GM12878 (cell line): ENCODE results near the gene UBL4A. TPM values are rescaled to one million over a fixed set of nuclear protein-coding genes. Genes with fewer than 3 reads are reported as not detected.

Source experiments
- ATAC-seq: fragments of 200-7000 bp; cut with Tn5 transposase; 3 replicates; pipeline ENCODE4 v1.9.1; 2020; ENCODE audit warnings: mild to moderate bottlenecking, moderate library complexity
- BruUV-seq: library from RNA; stranded (reverse); fragments of 400-500 nt; replicated peaks from 2 replicates; lab custom pipeline; 2021; lab: Mats Ljungman, UMichigan
- CTCF ChIA-PET: fragments of 300-600 bp; sonication (Branson Sonifier 250); formaldehyde crosslinking; extraction: SDS; loops from one replicate; lab custom pipeline; 2021; ENCODE audit warnings: inconsistent platforms; lab: Yijun Ruan, JAX
- POLR2A ChIA-PET: fragments of 350-600 bp; formaldehyde crosslinking; extraction: SDS; loops from one replicate; lab custom pipeline; 2021; ENCODE audit warnings: inconsistent platforms; lab: Charles Lee
- RAD21 ChIA-PET: fragments of 300-600 bp; sonication (Branson Sonifier 250); formaldehyde crosslinking; loops from one replicate; lab custom pipeline; 2023; ENCODE audit warnings: antibody characterized with exemption; ENCODE audit not compliant: unreplicated experiment; lab: Charles Lee
- SMC1A ChIA-PET: fragments of 300-600 bp; sonication (Branson Sonifier 250); formaldehyde crosslinking; loops from one replicate; lab custom pipeline; 2023; ENCODE audit not compliant: unreplicated experiment, uncharacterized antibody; lab: Charles Lee
- DNase-seq: peaks from one replicate; pipeline ENCODE4 v3.0.0-alpha.2; 2011; ENCODE audit warnings: low read depth, low spot score
- FAIRE-seq: peaks from 3 replicates; lab custom pipeline; 2011; peaks lifted over from hg19 to GRCh38; lab: Jason Lieb, UNC
- H2AFZ ChIP-seq: 2 replicates; pipeline ENCODE4 v1.6.0; 2011; ENCODE audit warnings: low read depth, low read length, control low read depth; ENCODE audit not compliant: control insufficient read depth
- H3K27ac ChIP-seq: 2 replicates; pipeline ENCODE4 v1.5.1; 2011; ENCODE audit warnings: control low read depth; ENCODE audit not compliant: control insufficient read depth, insufficient read depth
- H3K27me3 ChIP-seq, 2 experiments: replicated peaks in 1 of 2; 2 replicates each; pipeline versions ENCODE4 v1.6.0 to v1.6.1; 2011; ENCODE audit warnings: low read length in 1 of 2; ENCODE audit not compliant: control insufficient read depth in 2 of 2, insufficient read depth in 2 of 2
- H3K36me3 ChIP-seq, 2 experiments: 2 replicates each; pipeline ENCODE4 v1.5.1; 2011; ENCODE audit warnings: low read length in 1 of 2; ENCODE audit not compliant: control insufficient read depth in 2 of 2, insufficient read depth in 2 of 2
- H3K4me1 ChIP-seq: 2 replicates; pipeline ENCODE4 v1.6.1; 2011; ENCODE audit warnings: mild to moderate bottlenecking, low read length, moderate library complexity, mixed read lengths; ENCODE audit not compliant: control insufficient read depth, insufficient read depth
- H3K4me2 ChIP-seq: 2 replicates; pipeline ENCODE4 v1.6.0; 2011; ENCODE audit warnings: control low read depth; ENCODE audit not compliant: control insufficient read depth, insufficient read depth
- H3K4me3 ChIP-seq: fragments of 200-600 bp; sonication (generic); 2 replicates; pipeline ENCODE4 v1.5.1; 2016
- H3K79me2 ChIP-seq: 2 replicates; pipeline ENCODE4 v1.6.0; 2011; ENCODE audit warnings: low read length; ENCODE audit not compliant: control insufficient read depth, insufficient read depth
- H3K9ac ChIP-seq: 2 replicates; pipeline ENCODE4 v1.8.0; 2011; ENCODE audit warnings: low read length, control low read depth, mixed read lengths; ENCODE audit not compliant: control insufficient read depth, insufficient read depth
- H3K9me3 ChIP-seq: replicated peaks from 3 replicates; pipeline ENCODE4 v1.5.1; 2011; ENCODE audit warnings: mild to moderate bottlenecking, low read length; ENCODE audit not compliant: control insufficient read depth, insufficient read depth
- H4K20me1 ChIP-seq: 2 replicates; pipeline ENCODE4 v1.6.0; 2011; ENCODE audit not compliant: control insufficient read depth, insufficient read depth
- E4F1 ChIP-seq: fragments of 450-650 bp; IDR thresholded peaks from 2 replicates; pipeline ENCODE4 v1.6.1; 2018; ENCODE audit warnings: borderline replicate concordance, mild to moderate bottlenecking; ENCODE audit not compliant: partially characterized antibody
- HSF1 ChIP-seq: fragments of 150-350 bp; IDR thresholded peaks from 2 replicates; pipeline ENCODE4 v1.6.1; 2014; ENCODE audit warnings: mild to moderate bottlenecking, low read depth, low read length
- IKZF2 ChIP-seq, 2 experiments: fragments of 450-650 bp; IDR thresholded peaks; 2 replicates each; pipeline ENCODE4 v1.6.1; 2017; ENCODE audit warnings: mild to moderate bottlenecking in 2 of 2, moderate library complexity in 2 of 2
- KAT2A ChIP-seq: conservative IDR thresholded peaks from 2 replicates; pipeline ENCODE4 v1.6.1; 2011; ENCODE audit warnings: low read depth, low read length; ENCODE audit not compliant: control insufficient read depth
- MXI1 ChIP-seq: fragments of 150-350 bp; IDR thresholded peaks from 2 replicates; pipeline ENCODE4 v1.6.1; 2011; ENCODE audit warnings: low read depth, mild to moderate bottlenecking, inconsistent platforms, low read length, improper control_type of control experiment
- NFYA ChIP-seq: IDR thresholded peaks from 2 replicates; pipeline ENCODE4 v1.6.1; 2011; ENCODE audit warnings: low read depth, mild to moderate bottlenecking, low read length, improper control_type of control experiment, borderline replicate concordance
- NR2C1 ChIP-seq: fragments of 450-650 bp; IDR thresholded peaks from 2 replicates; pipeline ENCODE4 v1.6.1; 2017; ENCODE audit warnings: antibody characterized with exemption, mild to moderate bottlenecking, moderate library complexity
- PML ChIP-seq: IDR thresholded peaks from 2 replicates; pipeline ENCODE4 v1.6.1; 2012; ENCODE audit warnings: low read length, inconsistent platforms
- RB1 ChIP-seq: fragments of 450-650 bp; formaldehyde crosslinking; IDR thresholded peaks from 2 replicates; pipeline ENCODE4 v1.6.1; 2017; ENCODE audit warnings: mild to moderate bottlenecking, borderline replicate concordance
- SRF ChIP-seq, 2 experiments: IDR thresholded peaks; 2 replicates each; pipeline ENCODE4 v1.6.1; 2011; ENCODE audit warnings: low read depth in 2 of 2, low read length in 2 of 2, mild to moderate bottlenecking in 1 of 2, moderate library complexity in 1 of 2
- SUZ12 ChIP-seq: fragments of 200-600 bp; sonication (generic); IDR thresholded peaks from one replicate; pipeline ENCODE4 v1.6.1; 2018; ENCODE audit warnings: antibody characterized with exemption, mild to moderate bottlenecking; ENCODE audit not compliant: unreplicated experiment
- YBX1 ChIP-seq: fragments of 450-650 bp; IDR thresholded peaks from 2 replicates; pipeline ENCODE4 v1.6.1; 2016; ENCODE audit warnings: antibody characterized with exemption
- WGBS: methylation state at CpG from one replicate; pipeline ENCODE4 v1.1.6; 2016; ENCODE audit warnings: low lambda C conversion rate; ENCODE audit not compliant: insufficient replicate concordance, insufficient coverage; ENCODE audit errors: missing lambda C conversion rate; 5-methylcytosine and 5-hydroxymethylcytosine counted together
- in situ Hi-C: fragments of 300-500 bp; cut with MboI; formaldehyde crosslinking; loops from 9 replicates; pipeline ENCODE4 v1.14.3; 2018; ENCODE audit warnings: mixed read lengths
- intact Hi-C: fragments of 100-400 bp; cut with micrococcal nuclease; formaldehyde crosslinking; loops from one replicate; pipeline ENCODE4 v1.14.2; 2022; ENCODE audit not compliant: unreplicated experiment
- polyA plus RNA-seq, 11 experiments: library from polyadenylated mRNA; depleted of rRNA in 4 of 11; unstranded in 6 of 11; stranded (reverse) in 5 of 11; fragments of >200 nt; fragmentation: Nextera tagmentation in 4 of 11; fragmentation: Illumina TruSeq in 1 of 11; extraction: Ambion mirVana in 4 of 11; extraction: Trizol in 1 of 11; gene quantifications; 1 replicate in 1 of 11; 2 replicates in 10 of 11; pipeline versions ENCODE4 v1.2.1 to v1.2.3, GENCODE V29; 2011 to 2016; ENCODE audit warnings: inconsistent platforms in 2 of 11, missing spikeins in 2 of 11, low read depth in 1 of 11
- total RNA-seq, 4 experiments: library from RNA; depleted of rRNA in 3 of 4; stranded (reverse); fragments of >200 nt in 3 of 4; fragmentation: Illumina TruSeq in 1 of 4; extraction: Trizol in 1 of 4; gene quantifications; 2 replicates each; pipeline versions ENCODE4 v1.2.1 to v1.2.3, GENCODE V29; 2013 to 2021

The UBL4A gene
- total and polyA plus RNA-seq, 10 of the 15 experiments (the other 5 are each of a cell fraction or from before 2014, with no cell fraction given), result 4.2 to 49.9 (median 34.0) TPM

- no peaks in the 10 kb centered on the region for H3K4me1 ChIP-seq
- ATAC-seq, result no peak
- BruUV-seq, result no TSS peak
- WGBS, result 57% methylated on average over 14 of the region's 14 CpGs
- in situ Hi-C loops, result no loop called here
- intact Hi-C loops, result no loop called here
- no peak overlapping the region for H2AFZ ChIP-seq
- ChIA-PET SMC1A (no interaction called here), CTCF (no interaction called here), POLR2A (no interaction called here), RAD21 (no interaction called here)
- no peaks in the 10 kb centered on the region for H4K20me1 ChIP-seq
- no peak for FAIRE-seq
- TF ChIP-seq KAT2A, result no peak
- TF ChIP-seq RB1, result no peak
- TF ChIP-seq SUZ12, result no peak
- no peak for TF ChIP-seq IKZF2 (IDR thresholded peaks at IDR 0.05)
- TF ChIP-seq YBX1, result no peak
- no peak for TF ChIP-seq NR2C1
- TF ChIP-seq PML, result no peak
- no peak for TF ChIP-seq NFYA
- no peak for TF ChIP-seq MXI1
- TF ChIP-seq HSF1, result no peak
- no peak for TF ChIP-seq SRF (IDR thresholded peaks at IDR 0.05; ENCODE audit: low read depth in 2 of 2, low read length in 2 of 2)
- no peak for TF ChIP-seq E4F1
- TF ChIP-seq, all 136 proteins: peak for 0
- no peak overlapping the region for H3K27ac ChIP-seq
- H3K4me2 ChIP-seq, result no peak overlapping the region
- no peaks in the 10 kb centered on the region for H3K27me3 ChIP-seq
- H3K79me2 ChIP-seq, result no peaks in the 10 kb centered on the region
- DNase-seq, result no peak
- peaks cover 0 to 2% of the 10 kb centered on the region in 2 experiments; a peak in 2 of 4 replicates for H3K36me3 ChIP-seq
- H3K9ac ChIP-seq, result no peak overlapping the region
- no peaks in the 10 kb centered on the region; the same call in 2 of the 3 replicates for H3K9me3 ChIP-seq
- no peak overlapping the region for H3K4me3 ChIP-seq
These were observed 20.8 kb downstream of the UBL4A start for GRCh38 chrX:154465601-154466000.
